ENCODE data around the gene TMC6. TPM values are rescaled to one million over a fixed set of nuclear protein-coding genes. Genes with fewer than 3 reads are reported as not detected.
"Not testable (repeated sequence)": the region's sequence is repeated elsewhere in the genome, so short reads cannot be mapped to it uniquely, and the experiment has no call there.

The TMC6 gene
- total RNA-seq, 1 experiment from 2014 or later = 22.9 TPM

GRCh38 chr17:78173097-78173715 lies 44.7 kb upstream of the TMC6 start:
- no peak for TF ChIP-seq CTCF (conservative IDR thresholded peaks at IDR 0.05; ENCODE audit: low read depth, low read length)
- TF ChIP-seq EZH2 (IDR thresholded peaks at IDR 0.05; ENCODE audit: borderline replicate concordance, low read depth, low read length, poor library complexity, severe bottlenecking) = no peak
- Histone ChIP-seq H3K4me1 (ENCODE audit: insufficient read depth, low read length, poor library complexity, severe bottlenecking) (peaks cover 8% of the 10 kb centered on the region), H3K9me3 (ENCODE audit: low read depth, low read length, poor library complexity, severe bottlenecking) (no peaks in the 10 kb centered on the region), H3K27me3 (replicated peaks; ENCODE audit: insufficient read depth, low read depth, low read length, poor library complexity) (no peaks in the 10 kb centered on the region), H3K27ac (ENCODE audit: low read depth, low read length, poor library complexity, severe bottlenecking) (no peak overlapping the region), H3K36me3 (ENCODE audit: insufficient read depth, low read length, poor library complexity, severe bottlenecking) (peaks cover 22% of the 10 kb centered on the region), H3K4me3 (ENCODE audit: low read depth, low read length, poor library complexity, severe bottlenecking) (no peak overlapping the region)
- CTCF ChIA-PET = no interaction called here
- DNase-seq (ENCODE audit: low spot score) = no peak
- intact Hi-C loops (cut with micrococcal nuclease; ENCODE audit: unreplicated experiment) = no loop called here
- POLR2A ChIA-PET (ENCODE audit: low non-redundant PET) = no interaction called here
- no TSS peak for BruUV-seq (replicated peaks)

GRCh38 chr17:78172249-78173051 lies 43.9 kb upstream of the TMC6 start:
- Histone ChIP-seq H3K36me3 (ENCODE audit: insufficient read depth, low read length, poor library complexity, severe bottlenecking) (peaks cover 20% of the 10 kb centered on the region), H3K9me3 (ENCODE audit: low read depth, low read length, poor library complexity, severe bottlenecking) (no peaks in the 10 kb centered on the region), H3K4me1 (ENCODE audit: insufficient read depth, low read length, poor library complexity, severe bottlenecking) (peaks cover 11% of the 10 kb centered on the region), H3K4me3 (ENCODE audit: low read depth, low read length, poor library complexity, severe bottlenecking) (no peak overlapping the region), H3K27ac (ENCODE audit: low read depth, low read length, poor library complexity, severe bottlenecking) (no peak overlapping the region), H3K27me3 (replicated peaks; ENCODE audit: insufficient read depth, low read depth, low read length, poor library complexity) (no peaks in the 10 kb centered on the region)
- ChIA-PET POLR2A (ENCODE audit: low non-redundant PET) (interaction anchor here (0.6 kb wide), 1 partner anchor 15 kb away, joined by 3 read pairs; the partner anchor contains the start of genes AFMID and TK1), CTCF (no interaction called here)
- intact Hi-C loops (cut with micrococcal nuclease; ENCODE audit: unreplicated experiment) = no loop called here
- peak; percentile 32 for DNase-seq (ENCODE audit: low spot score)
- TF ChIP-seq EZH2 (IDR thresholded peaks at IDR 0.05; ENCODE audit: borderline replicate concordance, low read depth, low read length, poor library complexity, severe bottlenecking) = no peak
- no peak for TF ChIP-seq CTCF (conservative IDR thresholded peaks at IDR 0.05; ENCODE audit: low read depth, low read length)
- BruUV-seq (replicated peaks) = no TSS peak

GRCh38 chr17:78171591-78172248 lies 43.2 kb upstream of the TMC6 start:
- H3K27ac ChIP-seq (ENCODE audit: low read depth, low read length, poor library complexity, severe bottlenecking); intact Hi-C loops (cut with micrococcal nuclease; ENCODE audit: unreplicated experiment); H3K27me3 ChIP-seq (replicated peaks; ENCODE audit: insufficient read depth, low read depth, low read length, poor library complexity); CTCF ChIA-PET; H3K4me3 ChIP-seq (ENCODE audit: low read depth, low read length, poor library complexity, severe bottlenecking); H3K9me3 ChIP-seq (ENCODE audit: low read depth, low read length, poor library complexity, severe bottlenecking); DNase-seq (ENCODE audit: low spot score): not testable (repeated sequence)
- peaks cover 20% of the 10 kb centered on the region for H3K36me3 ChIP-seq (ENCODE audit: insufficient read depth, low read length, poor library complexity, severe bottlenecking)
- H3K4me1 ChIP-seq (ENCODE audit: insufficient read depth, low read length, poor library complexity, severe bottlenecking) = peaks cover 11% of the 10 kb centered on the region
- TSS peak; percentile 17 for BruUV-seq (replicated peaks)
- POLR2A ChIA-PET (ENCODE audit: low non-redundant PET) = interaction anchor here (0.6 kb wide), 1 partner anchor 15 kb away, joined by 3 read pairs; the partner anchor contains the start of genes AFMID and TK1
